GM19372 (cell line): ENCODE data around the gene RYR2.

Experiments
- ATAC-seq: cut with Tn5 transposase; IDR thresholded peaks from one replicate; pipeline ENCODE4 v1.9.1; 2021; ENCODE audit warnings: mild to moderate bottlenecking, low read depth, moderate library complexity; ENCODE audit not compliant: unreplicated experiment

RYR2 gene

GRCh38 chr1:237503292-237503691, 461.3 kb downstream of the RYR2 start:
- no peak for ATAC-seq

GRCh38 chr1:237507005-237507404, 465.0 kb downstream of the RYR2 start:
- ATAC-seq = peak; percentile 74

- no peak for ATAC-seq
Observed at GRCh38 chr1:237509748-237510147, 467.8 kb downstream of the RYR2 start.

GRCh38 chr1:237525102-237525501, 483.1 kb downstream of the RYR2 start:
- ATAC-seq = no peak

GRCh38 chr1:237527761-237528160, 485.8 kb downstream of the RYR2 start:
- ATAC-seq = no peak

GRCh38 chr1:237528545-237528944, 486.6 kb downstream of the RYR2 start:
- ATAC-seq = no peak

GRCh38 chr1:237539055-237539454, 497.1 kb downstream of the RYR2 start:
- ATAC-seq = no peak

- no peak for ATAC-seq
Observed at GRCh38 chr1:237542525-237543418, 500.8 kb downstream of the RYR2 start.

- no peak for ATAC-seq
Observed at GRCh38 chr1:237553078-237553477, 511.1 kb downstream of the RYR2 start.

GRCh38 chr1:237556911-237557310, 514.9 kb downstream of the RYR2 start:
- ATAC-seq = no peak

GRCh38 chr1:237562242-237562823, 520.3 kb downstream of the RYR2 start:
- peak; percentile 80 for ATAC-seq

GRCh38 chr1:237565236-237565635, 523.3 kb downstream of the RYR2 start:
- ATAC-seq = no peak

- ATAC-seq = no peak
Observed at GRCh38 chr1:237566581-237566980, 524.6 kb downstream of the RYR2 start.

- ATAC-seq = no peak
Observed at GRCh38 chr1:237568955-237569354, 527.0 kb downstream of the RYR2 start.

- no peak for ATAC-seq
Observed at GRCh38 chr1:237570530-237570929, 528.5 kb downstream of the RYR2 start.

- no peak for ATAC-seq
Observed at GRCh38 chr1:237574536-237574935, 532.6 kb downstream of the RYR2 start.

GRCh38 chr1:237578540-237578939, 536.6 kb downstream of the RYR2 start:
- ATAC-seq = no peak

- ATAC-seq = no peak
Observed at GRCh38 chr1:237580726-237581125, 538.7 kb downstream of the RYR2 start.

GRCh38 chr1:237583270-237583669, 541.3 kb downstream of the RYR2 start:
- ATAC-seq = no peak

GRCh38 chr1:237583756-237584155, 541.8 kb downstream of the RYR2 start:
- ATAC-seq = no peak

- ATAC-seq = no peak
Observed at GRCh38 chr1:237590386-237590785, 548.4 kb downstream of the RYR2 start.

GRCh38 chr1:237591353-237591752, 549.4 kb downstream of the RYR2 start:
- no peak for ATAC-seq
